Hepatocyte (in vitro differentiated cells): ENCODE measurements around the gene FHOD3. TPM values are rescaled to one million over a fixed set of nuclear protein-coding genes. Genes with fewer than 3 reads are reported as not detected.

Experiments used
- DNase-seq: peaks from one replicate; pipeline ENCODE4 v3.0.0-alpha.2; 2016; ENCODE audit warnings: low spot score
- H2AFZ ChIP-seq: fragments of 200-600 bp; sonication (generic); 2 replicates; pipeline ENCODE4 v1.6.0; 2016; ENCODE audit warnings: antibody characterized with exemption, mild to moderate bottlenecking
- H3K27ac ChIP-seq: fragments of 200-600 bp; sonication (generic); 2 replicates; pipeline ENCODE4 v1.5.1; 2016; ENCODE audit warnings: mild to moderate bottlenecking
- H3K27me3 ChIP-seq: fragments of 200-600 bp; sonication (generic); 2 replicates; pipeline ENCODE4 v1.6.1; 2016
- H3K36me3 ChIP-seq: fragments of 200-600 bp; sonication (generic); replicated peaks from 2 replicates; pipeline ENCODE4 v1.5.1; 2016; ENCODE audit warnings: low read depth; ENCODE audit not compliant: insufficient read depth
- H3K4me1 ChIP-seq: fragments of 200-600 bp; sonication (generic); 2 replicates; pipeline ENCODE4 v1.5.1; 2016; ENCODE audit warnings: mild to moderate bottlenecking, moderate library complexity; ENCODE audit not compliant: insufficient read depth
- H3K4me2 ChIP-seq: fragments of 200-600 bp; sonication (generic); 2 replicates; pipeline ENCODE4 v1.6.0; 2016
- H3K4me3 ChIP-seq: fragments of 200-600 bp; sonication (generic); 2 replicates; pipeline ENCODE4 v1.5.1; 2016; ENCODE audit warnings: mild to moderate bottlenecking
- H3K79me2 ChIP-seq: fragments of 200-600 bp; sonication (generic); 2 replicates; pipeline ENCODE4 v1.6.0; 2017; ENCODE audit warnings: mild to moderate bottlenecking
- H3K9me2 ChIP-seq: fragments of 200-600 bp; sonication (generic); replicated peaks from 2 replicates; pipeline ENCODE4 v1.6.0; 2017; ENCODE audit warnings: mild to moderate bottlenecking; ENCODE audit not compliant: insufficient read depth
- H3K9me3 ChIP-seq: fragments of 200-600 bp; sonication (generic); 2 replicates; pipeline ENCODE4 v1.5.1; 2016; ENCODE audit warnings: low read depth, mild to moderate bottlenecking
- H4K20me1 ChIP-seq: fragments of 200-600 bp; sonication (generic); 2 replicates; pipeline ENCODE4 v1.6.0; 2016; ENCODE audit warnings: mild to moderate bottlenecking; ENCODE audit not compliant: insufficient read depth, poor library complexity, severe bottlenecking
- EZH2 ChIP-seq: fragments of 200-600 bp; sonication (generic); IDR thresholded peaks from 2 replicates; pipeline ENCODE4 v1.6.1; 2016; ENCODE audit warnings: antibody characterized with exemption, mild to moderate bottlenecking, borderline replicate concordance
- EZH2phosphoT487 ChIP-seq: fragments of 200-600 bp; sonication (generic); IDR thresholded peaks from one replicate; pipeline ENCODE4 v1.6.1; 2018; ENCODE audit warnings: antibody characterized with exemption, mild to moderate bottlenecking, low read depth, moderate library complexity; ENCODE audit not compliant: unreplicated experiment, severe bottlenecking
- WGBS: methylation state at CpG from one replicate; pipeline ENCODE4 v1.1.6; 2016; ENCODE audit warnings: low lambda C conversion rate; ENCODE audit errors: missing lambda C conversion rate; 5-methylcytosine and 5-hydroxymethylcytosine counted together
- polyA plus RNA-seq: library from polyadenylated mRNA; unstranded; fragments of >200 nt; fragmentation: Nextera tagmentation; extraction: Ambion mirVana; gene quantifications from 2 replicates; pipeline ENCODE4 v1.2.1, GENCODE V29; 2016
- total RNA-seq: library from RNA; depleted of rRNA; stranded (reverse); fragments of >200 nt; gene quantifications from 2 replicates; pipeline ENCODE4 v1.2.3, GENCODE V29; 2014
- TF ChIP-seq, protein P1 (sequence below): fragments of 200-600 bp; sonication (generic); IDR thresholded peaks from 2 replicates; pipeline ENCODE4 v1.5.1; 2016; ENCODE audit warnings: antibody characterized with exemption, mild to moderate bottlenecking; ENCODE audit not compliant: poor library complexity

The FHOD3 gene
- total and polyA plus RNA-seq, 2 experiments from 2014 or later, result 1.7 to 2.7 TPM

DNA sequence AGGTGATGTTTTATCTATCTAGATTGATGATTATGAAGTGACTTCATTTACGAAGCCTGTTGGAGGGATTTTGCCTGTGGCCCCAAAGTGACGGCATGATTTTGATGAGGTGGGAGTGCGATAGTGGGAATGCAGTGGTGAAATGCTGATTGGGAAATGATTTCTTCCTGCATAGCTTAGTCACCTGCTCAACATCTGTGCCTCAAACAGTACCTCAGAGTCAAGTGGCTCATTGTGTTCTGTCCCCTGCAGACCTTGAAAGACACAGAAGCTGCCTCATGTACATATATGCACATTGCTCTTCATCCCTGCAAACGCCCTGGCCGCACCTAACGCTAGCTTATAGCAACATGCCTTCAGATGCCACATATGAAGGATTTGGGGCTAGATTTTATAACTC is 330.1 kb downstream of the FHOD3 start:
- no peak for DNase-seq
- peaks cover 4% of the 10 kb centered on the region for H3K4me1 ChIP-seq
- no peaks in the 10 kb centered on the region for H3K9me3 ChIP-seq
- no peak overlapping the region for H3K4me3 ChIP-seq
- H3K27me3 ChIP-seq, result no peaks in the 10 kb centered on the region
- no peaks in the 10 kb centered on the region for H3K36me3 ChIP-seq
- no peaks in the 10 kb centered on the region for H4K20me1 ChIP-seq
- WGBS, result 89% methylated on average over 6 of the region's 6 CpGs
- H3K9me2 ChIP-seq, result no peaks in the 10 kb centered on the region
- no peaks in the 10 kb centered on the region for H3K79me2 ChIP-seq
- TF ChIP-seq, protein P1, sequence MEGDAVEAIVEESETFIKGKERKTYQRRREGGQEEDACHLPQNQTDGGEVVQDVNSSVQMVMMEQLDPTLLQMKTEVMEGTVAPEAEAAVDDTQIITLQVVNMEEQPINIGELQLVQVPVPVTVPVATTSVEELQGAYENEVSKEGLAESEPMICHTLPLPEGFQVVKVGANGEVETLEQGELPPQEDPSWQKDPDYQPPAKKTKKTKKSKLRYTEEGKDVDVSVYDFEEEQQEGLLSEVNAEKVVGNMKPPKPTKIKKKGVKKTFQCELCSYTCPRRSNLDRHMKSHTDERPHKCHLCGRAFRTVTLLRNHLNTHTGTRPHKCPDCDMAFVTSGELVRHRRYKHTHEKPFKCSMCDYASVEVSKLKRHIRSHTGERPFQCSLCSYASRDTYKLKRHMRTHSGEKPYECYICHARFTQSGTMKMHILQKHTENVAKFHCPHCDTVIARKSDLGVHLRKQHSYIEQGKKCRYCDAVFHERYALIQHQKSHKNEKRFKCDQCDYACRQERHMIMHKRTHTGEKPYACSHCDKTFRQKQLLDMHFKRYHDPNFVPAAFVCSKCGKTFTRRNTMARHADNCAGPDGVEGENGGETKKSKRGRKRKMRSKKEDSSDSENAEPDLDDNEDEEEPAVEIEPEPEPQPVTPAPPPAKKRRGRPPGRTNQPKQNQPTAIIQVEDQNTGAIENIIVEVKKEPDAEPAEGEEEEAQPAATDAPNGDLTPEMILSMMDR, result no peak
- no peak for TF ChIP-seq EZH2phosphoT487
- no peak for TF ChIP-seq EZH2
- no peak overlapping the region for H3K4me2 ChIP-seq
- no peak overlapping the region for H3K27ac ChIP-seq
- H2AFZ ChIP-seq, result no peak overlapping the region

DNA sequence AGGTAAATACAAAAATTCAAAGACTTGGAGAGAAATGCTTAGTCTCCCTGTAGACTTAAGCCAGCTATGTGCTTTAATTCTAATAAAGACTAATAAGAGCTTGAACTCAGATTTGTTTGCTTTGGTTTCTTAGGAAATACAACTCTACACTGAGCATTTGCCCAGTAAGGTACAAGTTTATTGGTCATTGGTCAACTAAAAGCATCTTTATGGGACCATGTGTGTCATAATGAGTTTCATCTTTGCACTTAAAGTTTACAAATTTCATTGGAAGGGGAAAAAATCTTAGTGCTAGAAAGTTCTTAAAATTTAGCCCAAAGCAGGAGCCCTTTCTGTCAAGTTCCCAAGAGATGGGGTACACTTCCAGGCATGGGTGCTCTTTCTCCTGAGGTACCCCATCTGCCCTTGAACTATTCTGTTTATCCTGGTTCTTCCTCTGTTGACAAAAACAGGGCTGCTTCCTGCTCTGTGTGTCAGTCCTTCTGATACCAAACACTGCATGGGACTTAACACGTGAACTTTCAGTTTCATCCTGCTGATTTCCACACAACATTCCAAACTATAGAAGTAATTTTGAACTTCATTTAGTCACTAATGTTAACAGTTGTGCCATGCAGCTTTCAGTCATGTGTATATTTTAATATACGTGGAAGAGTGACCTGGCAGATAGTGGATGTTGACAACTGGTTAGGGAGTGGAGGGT is 331.1 kb downstream of the FHOD3 start:
- H3K9me3 ChIP-seq, result no peaks in the 10 kb centered on the region
- no peak overlapping the region for H3K4me2 ChIP-seq
- no peaks in the 10 kb centered on the region for H3K27me3 ChIP-seq
- no peaks in the 10 kb centered on the region for H3K9me2 ChIP-seq
- H3K79me2 ChIP-seq, result no peaks in the 10 kb centered on the region
- DNase-seq, result peak; percentile 36
- H3K4me3 ChIP-seq, result no peak overlapping the region
- H2AFZ ChIP-seq, result no peak overlapping the region
- peaks cover 4% of the 10 kb centered on the region for H3K4me1 ChIP-seq
- H3K36me3 ChIP-seq, result no peaks in the 10 kb centered on the region
- no peaks in the 10 kb centered on the region for H4K20me1 ChIP-seq
- WGBS, result 33% methylated on average over 2 of the region's 2 CpGs
- H3K27ac ChIP-seq, result peak overlapping the region; percentile 70
- TF ChIP-seq, protein P1, result no peak
- no peak for TF ChIP-seq EZH2phosphoT487
- no peak for TF ChIP-seq EZH2

DNA sequence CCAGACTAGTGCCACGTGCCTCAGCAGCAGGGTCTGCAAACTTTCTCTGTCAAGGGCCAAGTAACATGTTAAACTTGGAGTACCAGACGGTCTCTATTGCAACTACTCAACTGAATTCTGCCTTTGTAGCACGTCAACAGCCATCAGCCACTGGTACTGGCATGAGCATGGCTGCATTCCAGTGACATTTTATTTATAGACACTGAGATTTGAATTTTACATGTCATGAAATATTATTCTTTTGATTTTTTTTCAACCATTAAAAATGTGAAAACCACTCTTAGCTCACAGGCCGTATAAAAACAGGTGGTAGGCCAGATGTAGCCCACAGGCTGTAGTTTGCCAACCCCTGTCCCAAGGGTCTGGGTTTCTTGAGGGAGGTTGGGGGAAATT is 331.6 kb downstream of the FHOD3 start:
- no peaks in the 10 kb centered on the region for H4K20me1 ChIP-seq
- no peak overlapping the region for H2AFZ ChIP-seq
- H3K9me2 ChIP-seq, result no peaks in the 10 kb centered on the region
- peaks cover 4% of the 10 kb centered on the region for H3K4me1 ChIP-seq
- WGBS, result 77% methylated on average over 4 of the region's 4 CpGs
- no peak overlapping the region for H3K4me3 ChIP-seq
- H3K27me3 ChIP-seq, result no peaks in the 10 kb centered on the region
- no peaks in the 10 kb centered on the region for H3K36me3 ChIP-seq
- TF ChIP-seq, protein P1, result no peak
- TF ChIP-seq EZH2phosphoT487, result no peak
- no peak for TF ChIP-seq EZH2
- H3K79me2 ChIP-seq, result no peaks in the 10 kb centered on the region
- DNase-seq, result no peak
- H3K4me2 ChIP-seq, result no peak overlapping the region
- H3K9me3 ChIP-seq, result no peaks in the 10 kb centered on the region
- peak overlapping the region; percentile 42 for H3K27ac ChIP-seq
